ENCODE measurements around the gene DCHS1.

Gene DCHS1

GRCh38 chr11:6603287-6604080, 52.1 kb downstream of the DCHS1 start, which contains the start of the genes ILK and RRP8:
ILK (plus strand) TSS chr11:6603774; CDS start chr11:6604272, 498 bp downstream.
RRP8 (minus strand) TSS chr11:6603616; CDS start chr11:6603502, 114 bp downstream.
- peak; percentile 95 for DNase-seq (ENCODE audit: low spot score)
- TF ChIP-seq, protein P1, sequence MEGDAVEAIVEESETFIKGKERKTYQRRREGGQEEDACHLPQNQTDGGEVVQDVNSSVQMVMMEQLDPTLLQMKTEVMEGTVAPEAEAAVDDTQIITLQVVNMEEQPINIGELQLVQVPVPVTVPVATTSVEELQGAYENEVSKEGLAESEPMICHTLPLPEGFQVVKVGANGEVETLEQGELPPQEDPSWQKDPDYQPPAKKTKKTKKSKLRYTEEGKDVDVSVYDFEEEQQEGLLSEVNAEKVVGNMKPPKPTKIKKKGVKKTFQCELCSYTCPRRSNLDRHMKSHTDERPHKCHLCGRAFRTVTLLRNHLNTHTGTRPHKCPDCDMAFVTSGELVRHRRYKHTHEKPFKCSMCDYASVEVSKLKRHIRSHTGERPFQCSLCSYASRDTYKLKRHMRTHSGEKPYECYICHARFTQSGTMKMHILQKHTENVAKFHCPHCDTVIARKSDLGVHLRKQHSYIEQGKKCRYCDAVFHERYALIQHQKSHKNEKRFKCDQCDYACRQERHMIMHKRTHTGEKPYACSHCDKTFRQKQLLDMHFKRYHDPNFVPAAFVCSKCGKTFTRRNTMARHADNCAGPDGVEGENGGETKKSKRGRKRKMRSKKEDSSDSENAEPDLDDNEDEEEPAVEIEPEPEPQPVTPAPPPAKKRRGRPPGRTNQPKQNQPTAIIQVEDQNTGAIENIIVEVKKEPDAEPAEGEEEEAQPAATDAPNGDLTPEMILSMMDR (IDR thresholded peaks at IDR 0.05; ENCODE audit: extremely low read depth, missing control alignments): no peak

GRCh38 chr11:6602096-6602940, 53.3 kb downstream of the DCHS1 start:
- no peak for DNase-seq (ENCODE audit: low spot score)
- TF ChIP-seq, protein P1 (IDR thresholded peaks at IDR 0.05; ENCODE audit: extremely low read depth, missing control alignments): no peak

DNA sequence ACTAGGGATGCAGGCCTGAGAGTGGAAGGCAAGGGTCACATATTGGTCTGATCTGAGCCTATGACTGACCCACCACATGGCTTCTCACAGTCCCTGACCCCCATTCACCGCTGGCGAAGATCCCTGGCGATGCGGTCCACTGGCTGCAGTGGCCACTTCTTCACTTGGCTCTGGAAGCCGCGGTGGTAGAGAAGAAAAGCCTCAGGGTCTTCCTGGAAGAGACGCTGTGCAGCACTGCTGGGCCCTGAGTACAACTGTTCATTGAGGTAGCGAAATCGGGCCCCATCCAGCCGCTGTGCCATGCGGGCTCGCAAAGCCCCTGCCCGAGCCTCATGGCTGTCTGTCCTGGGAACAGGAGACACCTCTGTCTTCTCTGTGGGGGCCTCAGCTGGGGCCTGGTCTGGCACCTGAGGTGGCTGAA, 54.6 kb downstream of the DCHS1 start:
- TF ChIP-seq, protein P1 (IDR thresholded peaks at IDR 0.05; ENCODE audit: extremely low read depth, missing control alignments): no peak
- DNase-seq (ENCODE audit: low spot score): no peak

- DNase-seq (ENCODE audit: low spot score): no peak
- TF ChIP-seq, protein P1 (IDR thresholded peaks at IDR 0.05; ENCODE audit: extremely low read depth, missing control alignments): no peak
Observed at GRCh38 chr11:6599881-6600390, 55.7 kb downstream of the DCHS1 start.

- no peak for DNase-seq (ENCODE audit: low spot score)
- TF ChIP-seq, protein P1 (IDR thresholded peaks at IDR 0.05; ENCODE audit: extremely low read depth, missing control alignments): no peak
Observed at GRCh38 chr11:6599449-6599848, 56.2 kb downstream of the DCHS1 start.

GRCh38 chr11:6598555-6598954, 57.1 kb downstream of the DCHS1 start:
- TF ChIP-seq, protein P1 (IDR thresholded peaks at IDR 0.05; ENCODE audit: extremely low read depth, missing control alignments): no peak

More at GRCh38 chr11:6598555-6598954, 57.1 kb downstream of the DCHS1 start:
- no peak for DNase-seq (ENCODE audit: low spot score)

All from GM20000 (cell line).